Thymus (tissue), 14 donors: ENCODE results near the gene NUDT4B. TPM values are rescaled to one million over a fixed set of nuclear protein-coding genes. Genes with fewer than 3 reads are reported as not detected.
"Not testable (repeated sequence)": the region's sequence is repeated elsewhere in the genome, so short reads cannot be mapped to it uniquely, and the experiment has no call there.

ENCODE experiments used
- DNase-seq, 9 donors: peaks; one replicate each; pipeline ENCODE4 v3.0.0-alpha.2; 2013; ENCODE audit warnings: low spot score in 9 of 9, low read depth in 6 of 9, missing footprints in 1 of 9
- H3K27ac ChIP-seq, 2 donors: one replicate each; pipeline ENCODE4 v1.5.1; 2013; ENCODE audit warnings: control low read depth in 1 of 2, low read depth in 1 of 2, low read length in 1 of 2, mild to moderate bottlenecking in 1 of 2, moderate library complexity in 1 of 2
- H3K27me3 ChIP-seq, 2 donors: one replicate each; pipeline ENCODE4 v1.5.1; 2013; ENCODE audit warnings: low read length in 1 of 2; ENCODE audit not compliant: control insufficient read depth in 2 of 2, insufficient read depth in 1 of 2
- H3K36me3 ChIP-seq, 2 donors: one replicate each; pipeline ENCODE4 v1.5.1; 2013; ENCODE audit warnings: low read length in 1 of 2, mild to moderate bottlenecking in 1 of 2, moderate library complexity in 1 of 2; ENCODE audit not compliant: control insufficient read depth in 2 of 2, insufficient read depth in 2 of 2
- H3K4me1 ChIP-seq, 2 donors: one replicate each; pipeline ENCODE4 v1.5.1; 2013; ENCODE audit warnings: low read length in 2 of 2; ENCODE audit not compliant: control insufficient read depth in 2 of 2, insufficient read depth in 2 of 2
- H3K4me3 ChIP-seq, 2 donors: one replicate each; pipeline ENCODE4 v1.5.1; 2013; ENCODE audit warnings: low read length in 2 of 2, control low read depth in 1 of 2, mild to moderate bottlenecking in 1 of 2
- H3K9me3 ChIP-seq, 2 donors: one replicate each; pipeline ENCODE4 v1.5.1; 2013; ENCODE audit warnings: low read length in 1 of 2, mild to moderate bottlenecking in 1 of 2; ENCODE audit not compliant: control insufficient read depth in 2 of 2, insufficient read depth in 1 of 2
- WGBS: extraction: QIAGEN DNeasy Blood & Tissue Kit; methylation state at CpG from one replicate; pipeline ENCODE4 v1.1.7; 2013; 5-methylcytosine and 5-hydroxymethylcytosine counted together
- long read RNA-seq, 10 donors: transcript quantifications; one replicate each; lab custom pipeline, GENCODE V29; 2026
- polyA plus RNA-seq: library from polyadenylated mRNA; stranded (reverse); fragments of 200-250 nt; gene quantifications from one replicate; pipeline ENCODE4 v1.2.3, GENCODE V29; 2013
- total RNA-seq: library from RNA; stranded (reverse); fragments of 120-200 nt; gene quantifications from one replicate; pipeline ENCODE4 v1.2.4, GENCODE V29; 2013
- donor health status: healthy.

NUDT4B gene
- 0.76 TPM for total RNA-seq
- 1.1 TPM for polyA plus RNA-seq
- long read RNA-seq, donor 1, partial matches to known transcripts, result 0 of 1 reads
- long read RNA-seq, donor 1, other reads (novel, unspliced or antisense), result 0 of 1 reads
- long read RNA-seq, donor 2, result 0 reads
- long read RNA-seq, donor 3, partial matches to known transcripts, result 0 of 3 reads
- long read RNA-seq, donor 3, other reads (novel, unspliced or antisense), result 0 of 3 reads
- long read RNA-seq, donor 4, partial matches to known transcripts, result 0 of 1 reads
- long read RNA-seq, donor 4, other reads (novel, unspliced or antisense), result 0 of 1 reads
- long read RNA-seq, donor 5, partial matches to known transcripts, result 0 of 4 reads
- long read RNA-seq, donor 5, other reads (novel, unspliced or antisense), result 0 of 4 reads
- long read RNA-seq, donor 6, result 0 reads
- long read RNA-seq, donor 7, partial matches to known transcripts, result 0 of 3 reads
- long read RNA-seq, donor 7, other reads (novel, unspliced or antisense), result 0 of 3 reads
- long read RNA-seq, donor 8, partial matches to known transcripts, result 0 of 2 reads
- long read RNA-seq, donor 8, other reads (novel, unspliced or antisense), result 0 of 2 reads
- long read RNA-seq, donor 9, partial matches to known transcripts, result 0 of 2 reads
- long read RNA-seq, donor 9, other reads (novel, unspliced or antisense), result 0 of 2 reads
- long read RNA-seq, donor 10, result 0 reads

DNA sequence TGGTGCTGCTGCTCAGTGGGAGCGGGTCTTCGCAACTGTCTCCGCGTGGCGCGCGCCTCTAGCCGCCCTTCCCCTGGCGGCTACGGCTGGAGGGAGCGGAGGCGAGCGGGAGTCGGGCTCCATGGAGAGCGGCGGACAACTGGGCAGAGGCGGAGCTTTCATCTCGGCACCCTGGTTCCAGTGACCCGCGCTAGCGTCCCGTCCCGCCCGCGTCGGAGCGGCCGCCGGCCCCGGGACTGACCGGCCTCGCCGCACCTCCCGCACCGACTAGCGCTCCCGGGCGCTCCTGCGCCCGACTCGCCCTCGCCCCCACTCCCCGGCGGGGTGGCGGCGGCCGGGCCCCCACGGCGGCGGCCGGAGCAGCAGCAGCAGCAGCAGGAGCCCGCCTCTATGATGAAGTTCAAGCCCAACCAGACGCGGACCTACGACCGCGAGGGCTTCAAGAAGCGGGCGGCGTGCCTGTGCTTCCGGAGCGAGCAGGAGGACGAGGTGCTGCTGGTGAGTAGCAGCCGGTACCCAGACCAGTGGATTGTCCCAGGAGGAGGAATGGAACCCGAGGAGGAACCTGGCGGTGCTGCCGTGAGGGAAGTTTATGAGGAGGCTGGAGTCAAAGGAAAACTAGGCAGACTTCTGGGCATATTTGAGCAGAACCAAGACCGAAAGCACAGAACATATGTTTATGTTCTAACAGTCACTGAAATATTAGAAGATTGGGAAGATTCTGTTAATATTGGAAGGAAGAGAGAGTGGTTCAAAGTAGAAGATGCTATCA, at the start of gene NUDT4B:
Gene NUDT4B, plus strand, starts transcription at position 212 of the 772 bp plus-strand sequence. Its CDS starts 179 bp downstream, at position 391.
- not testable (repeated sequence) for H3K4me1 ChIP-seq, H3K4me3 ChIP-seq, H3K9me3 ChIP-seq, DNase-seq, H3K27me3 ChIP-seq, H3K36me3 ChIP-seq, H3K27ac ChIP-seq
- no CpG with 5 or more reads among the region's 68 CpGs for WGBS

DNA sequence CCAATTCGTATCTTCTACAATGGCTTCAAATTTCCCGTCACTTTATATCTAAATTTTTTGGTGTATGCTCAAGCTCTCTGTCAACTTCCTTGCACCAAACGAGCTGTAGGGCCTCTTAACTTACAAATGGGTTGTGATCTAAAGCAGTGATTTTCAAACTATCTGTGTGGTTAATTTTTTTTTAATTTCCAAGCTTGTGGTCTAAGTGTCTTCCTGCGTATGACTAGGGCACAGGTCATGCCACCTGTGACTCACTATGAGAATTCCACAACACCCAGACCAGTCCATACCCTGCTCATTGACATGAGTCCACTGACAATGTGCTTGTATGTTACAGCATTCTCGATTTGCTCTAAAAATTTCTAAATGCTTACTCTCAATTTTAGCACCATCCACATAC, 49.2 kb upstream of the NUDT4B start:
- not testable (repeated sequence) for DNase-seq
- no CpG with 5 or more reads among the region's 5 CpGs for WGBS

DNA sequence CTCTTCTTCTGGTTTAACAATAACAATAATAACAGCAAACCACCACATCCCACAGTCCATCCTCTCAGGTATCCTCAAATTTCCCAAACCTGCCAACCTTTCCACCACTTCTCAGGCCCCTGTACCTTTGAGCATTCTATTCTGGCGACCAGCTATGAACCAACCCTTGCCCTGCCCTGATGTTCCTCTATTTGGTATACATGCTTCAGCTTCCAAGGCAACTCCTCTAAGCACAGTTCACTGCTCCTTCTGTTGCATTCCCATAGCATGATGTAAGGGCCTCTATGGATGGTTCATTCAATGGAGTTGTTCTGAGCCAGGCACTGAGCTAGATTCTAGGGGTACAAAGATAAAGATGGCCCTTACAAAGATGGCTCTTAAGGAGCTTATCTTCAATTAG, 46.3 kb upstream of the NUDT4B start:
- not testable (repeated sequence) for H3K36me3 ChIP-seq, H3K27ac ChIP-seq, H3K4me1 ChIP-seq, H3K4me3 ChIP-seq, H3K27me3 ChIP-seq, DNase-seq, H3K9me3 ChIP-seq
- no CpG with 5 or more reads among the region's 1 CpG for WGBS

More for the DNA sequence above, 49.2 kb upstream of the NUDT4B start:
- H3K27me3 ChIP-seq, H3K9me3 ChIP-seq, H3K36me3 ChIP-seq, H3K4me1 ChIP-seq, H3K4me3 ChIP-seq, H3K27ac ChIP-seq: not testable (repeated sequence)

DNA sequence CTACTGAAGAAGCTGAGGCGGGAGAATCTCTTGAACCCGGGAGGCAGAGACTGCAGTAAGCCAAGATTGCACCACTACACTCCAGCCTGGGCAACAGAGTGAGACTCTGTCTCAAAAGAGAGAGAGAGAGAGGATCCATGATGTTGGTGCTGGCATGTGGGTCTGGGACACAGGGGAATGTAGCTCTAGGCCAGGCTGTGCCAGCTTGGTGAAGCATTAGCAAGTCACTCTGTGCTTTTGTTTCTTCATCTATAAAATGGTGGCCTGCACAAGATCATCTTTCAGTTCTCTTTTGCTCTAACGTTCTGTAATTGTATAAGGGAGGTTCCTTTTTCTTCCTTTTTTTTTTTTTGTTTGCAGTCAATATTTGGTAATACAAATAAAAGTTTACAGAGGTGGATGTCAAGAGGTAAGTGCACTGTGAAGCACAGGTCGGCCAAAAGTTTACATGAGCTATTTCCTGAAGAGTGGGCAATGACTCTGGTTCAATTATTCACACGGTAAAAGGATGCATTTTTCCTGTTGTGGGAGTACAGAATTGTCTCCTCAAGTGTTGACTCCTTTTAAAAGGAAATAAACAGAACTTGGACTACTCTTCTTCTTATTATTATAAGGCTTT, 44.5 kb upstream of the NUDT4B start:
- not testable (repeated sequence) for DNase-seq, H3K27ac ChIP-seq, H3K9me3 ChIP-seq, H3K4me3 ChIP-seq, H3K27me3 ChIP-seq, H3K4me1 ChIP-seq, H3K36me3 ChIP-seq
- no CpG with 5 or more reads among the region's 5 CpGs for WGBS

DNA sequence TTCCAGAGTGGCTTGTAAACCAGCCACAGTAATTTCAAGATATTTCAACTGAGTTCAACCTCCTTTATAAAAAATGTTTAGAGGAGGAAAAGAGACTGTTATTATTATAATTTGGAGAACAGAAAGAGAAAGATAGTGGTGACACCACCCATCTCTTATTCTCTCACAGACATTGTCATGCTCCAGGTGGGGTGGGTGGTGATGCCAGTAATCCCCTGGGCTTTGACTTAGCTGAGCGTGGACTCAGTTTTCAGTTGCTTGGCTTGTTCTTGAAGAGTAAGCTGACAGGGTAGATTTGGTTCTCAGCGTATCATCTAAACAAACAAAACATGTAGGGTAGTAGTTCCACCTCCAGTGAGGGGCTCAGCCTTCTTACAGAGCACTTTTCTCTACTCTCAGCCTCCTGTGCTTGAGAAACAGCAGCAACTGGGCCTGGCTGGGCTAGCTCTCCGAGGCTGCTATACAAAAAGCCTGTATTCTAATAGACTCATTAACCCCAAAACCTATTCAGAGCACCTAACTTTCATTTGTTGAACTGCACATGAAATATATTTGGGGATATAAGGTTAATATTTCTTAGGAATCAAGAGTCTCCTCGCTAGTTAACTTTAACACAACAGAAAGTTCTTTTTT, 43.1 kb upstream of the NUDT4B start:
- 100% methylated on average over 1 of the region's 4 CpGs for WGBS

DNA sequence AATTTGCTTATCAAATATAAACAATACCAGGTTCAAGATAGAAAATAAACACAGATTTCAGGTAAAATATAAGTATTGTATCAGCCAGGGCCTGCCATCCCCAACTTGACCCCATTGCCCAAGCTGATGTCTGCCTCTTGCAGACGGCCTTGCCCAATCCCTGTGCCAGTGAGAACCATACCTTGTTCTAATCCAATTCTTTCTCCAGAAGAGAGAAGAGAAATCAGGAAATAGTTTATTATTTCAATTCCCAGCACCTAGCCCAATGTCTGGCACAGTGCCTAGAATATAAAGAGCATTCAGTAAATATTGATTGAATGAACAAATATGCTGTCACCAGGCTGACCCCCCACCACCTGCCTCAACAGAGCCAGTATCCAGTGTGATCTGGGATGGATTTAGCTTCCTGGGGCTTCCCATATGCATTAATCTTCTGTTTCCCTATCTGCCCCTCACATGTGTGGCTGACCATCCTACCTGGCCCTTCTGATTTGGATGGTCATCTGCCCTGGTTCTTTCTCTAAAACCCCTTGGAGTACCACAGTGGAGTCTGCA, 39.7 kb upstream of the NUDT4B start:
- not testable (repeated sequence) for H3K4me1 ChIP-seq, DNase-seq, H3K9me3 ChIP-seq, H3K36me3 ChIP-seq, H3K27me3 ChIP-seq, H3K27ac ChIP-seq, H3K4me3 ChIP-seq
- no CpG with 5 or more reads among the region's 1 CpG for WGBS

More for the DNA sequence above, 43.1 kb upstream of the NUDT4B start:
- not testable (repeated sequence) for H3K27me3 ChIP-seq, H3K4me3 ChIP-seq, H3K27ac ChIP-seq, H3K36me3 ChIP-seq, DNase-seq, H3K9me3 ChIP-seq, H3K4me1 ChIP-seq

DNA sequence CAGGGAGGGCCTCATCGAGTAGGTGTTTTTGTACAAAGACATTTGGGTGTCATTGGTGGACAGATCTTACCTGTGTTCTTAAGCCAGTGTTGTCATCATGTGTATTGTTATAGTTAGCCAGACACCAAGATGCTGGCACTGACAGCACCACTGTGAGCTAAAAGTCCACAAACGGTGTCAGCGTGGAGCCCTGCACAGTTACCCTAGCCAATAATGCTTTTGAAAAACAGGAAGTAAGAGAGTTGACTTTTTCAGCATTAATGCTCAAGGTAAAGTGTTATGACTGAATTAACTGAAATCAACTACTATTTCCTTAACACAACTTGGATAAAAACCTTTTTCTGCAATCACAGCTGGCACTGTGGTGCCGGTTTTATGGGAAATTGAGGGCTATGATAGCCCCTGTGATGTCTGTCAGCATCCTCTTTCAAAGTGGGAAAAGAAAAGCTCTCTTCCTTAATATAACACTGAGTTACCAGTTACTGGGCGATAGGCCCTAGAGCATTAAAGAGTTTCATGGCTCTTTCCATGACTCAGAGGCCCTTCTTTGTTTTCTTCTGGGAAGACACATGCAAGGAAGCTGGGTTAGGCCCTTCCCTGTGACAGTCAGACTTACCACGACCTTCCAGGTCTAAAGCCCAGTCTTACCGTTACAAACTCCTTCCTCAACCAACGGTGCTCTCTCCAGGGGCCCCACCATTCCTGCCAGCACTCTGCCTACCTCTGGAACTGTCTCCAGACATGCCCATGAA, 37.6 kb upstream of the NUDT4B start:
- not testable (repeated sequence) for H3K4me1 ChIP-seq, H3K27ac ChIP-seq, H3K27me3 ChIP-seq, H3K4me3 ChIP-seq, H3K36me3 ChIP-seq, H3K9me3 ChIP-seq, DNase-seq
- no CpG with 5 or more reads among the region's 8 CpGs for WGBS

DNA sequence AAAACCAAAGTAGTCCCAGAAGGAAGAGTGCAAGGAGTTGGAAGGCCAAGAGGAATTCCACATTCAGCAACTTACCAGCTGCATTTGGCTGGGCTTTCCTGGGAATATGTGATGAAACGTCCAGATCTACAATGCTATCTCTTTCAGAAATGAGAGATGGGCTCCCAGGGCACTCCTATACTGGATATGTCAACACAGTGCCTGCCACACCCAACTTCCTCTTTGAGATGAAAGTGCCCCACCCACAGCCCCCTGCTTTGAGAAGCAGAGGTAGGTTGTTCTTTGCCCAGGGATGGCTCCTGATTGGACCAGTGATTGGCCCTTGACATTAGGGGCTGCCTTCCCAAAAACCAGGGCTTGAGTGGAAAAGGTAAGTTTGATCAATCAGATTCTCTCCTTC, 36.2 kb upstream of the NUDT4B start:
- not testable (repeated sequence) for H3K27ac ChIP-seq, H3K4me1 ChIP-seq, H3K4me3 ChIP-seq, H3K36me3 ChIP-seq, H3K9me3 ChIP-seq, H3K27me3 ChIP-seq, DNase-seq
- WGBS, result 87% methylated on average over 1 of the region's 1 CpG
